HG02885 (cell line): ENCODE measurements around the gene NBAS.
"Not testable (repeated sequence)": the region's sequence is repeated elsewhere in the genome, so short reads cannot be mapped to it uniquely, and the experiment has no call there.

Experiments
- ATAC-seq: cut with Tn5 transposase; IDR thresholded peaks from one replicate; pipeline ENCODE4 v1.9.1; 2021; ENCODE audit warnings: mild to moderate bottlenecking; ENCODE audit not compliant: unreplicated experiment, poor library complexity

NBAS gene

DNA sequence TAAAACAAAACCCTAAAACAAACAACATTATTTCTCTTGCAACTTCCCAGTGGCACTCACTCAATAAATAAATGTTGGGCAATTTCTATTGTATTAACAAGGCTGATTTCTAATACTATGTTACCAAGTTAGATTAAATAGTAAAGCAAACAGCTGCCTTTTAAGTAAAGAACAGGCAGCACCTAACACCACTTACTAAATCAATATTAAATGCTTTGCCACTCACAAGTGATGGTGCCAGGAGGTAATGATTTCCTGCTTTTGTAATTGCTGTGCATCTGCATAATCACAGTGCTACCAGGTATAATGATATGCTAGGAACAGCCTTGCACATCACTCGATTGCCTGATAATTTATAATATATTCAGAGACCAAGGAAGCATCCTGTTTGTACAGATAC is 276.5 kb downstream of the NBAS start:
- no peak for ATAC-seq

DNA sequence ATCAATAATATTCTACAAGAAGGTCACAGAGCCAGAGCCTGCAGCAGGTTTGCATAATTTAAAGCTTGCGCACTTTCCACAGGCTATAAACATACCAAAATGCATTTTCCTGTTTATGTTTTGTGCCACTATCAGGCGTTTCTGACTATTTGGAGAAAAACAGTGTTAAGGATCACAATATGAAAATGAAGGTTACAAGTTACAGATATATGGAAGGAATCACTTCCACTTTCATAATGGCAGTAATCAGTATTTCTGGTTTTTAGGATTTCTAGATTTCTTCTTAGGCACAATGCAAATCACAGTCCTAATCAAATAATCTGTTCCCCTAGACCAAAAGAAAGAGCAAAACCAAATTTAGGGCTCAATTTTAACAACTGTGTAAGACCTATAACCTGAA is 279.5 kb downstream of the NBAS start:
- no peak for ATAC-seq

DNA sequence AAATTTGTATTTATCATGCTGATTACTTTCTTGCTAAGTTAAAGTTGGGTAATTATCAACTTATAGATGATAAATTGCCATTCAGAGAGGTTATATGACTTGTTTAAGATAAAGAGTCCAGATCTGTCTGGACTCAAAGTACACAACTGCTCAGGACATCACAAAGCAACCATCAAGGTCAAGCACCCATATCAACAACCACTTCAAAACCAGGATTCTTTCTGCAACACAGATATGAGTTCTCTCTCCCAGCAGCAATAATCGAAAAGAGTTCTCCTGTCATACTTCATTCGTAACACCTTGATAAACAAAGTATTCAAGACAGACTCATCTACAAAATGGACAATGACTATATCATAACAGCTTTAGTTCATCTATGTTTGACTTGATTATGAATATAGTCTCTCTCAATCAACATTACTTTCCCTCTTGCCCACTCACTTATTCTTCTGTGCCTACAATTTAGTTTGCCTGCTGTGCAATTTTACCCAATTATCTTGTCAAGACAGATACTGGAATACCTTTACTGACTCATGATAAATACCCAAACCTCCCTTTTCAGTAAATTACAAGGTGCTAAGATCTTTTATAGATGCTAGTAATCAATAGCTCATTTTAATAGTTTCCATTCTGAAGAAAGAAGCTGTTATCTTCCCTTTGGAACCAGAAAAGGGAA is 281.8 kb downstream of the NBAS start:
- ATAC-seq, result no peak

DNA sequence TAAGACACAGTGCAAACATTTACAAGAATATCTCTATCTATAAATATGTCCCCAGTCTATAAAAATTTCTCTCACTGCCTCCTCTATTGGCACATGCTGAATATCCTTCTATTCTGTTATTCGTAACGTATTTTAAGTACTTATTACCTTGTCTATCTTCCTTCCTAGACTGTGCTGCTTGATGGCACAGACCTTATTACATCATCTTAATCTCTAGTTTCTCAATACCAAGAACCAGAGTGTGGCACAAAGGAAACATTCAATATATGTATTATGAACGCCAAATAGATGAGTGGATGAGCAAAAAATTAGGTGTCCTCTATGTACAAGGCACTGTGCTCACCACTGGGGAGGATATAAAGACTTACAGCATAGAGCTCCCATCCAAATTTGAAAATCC is 282.8 kb downstream of the NBAS start:
- no peak for ATAC-seq

DNA sequence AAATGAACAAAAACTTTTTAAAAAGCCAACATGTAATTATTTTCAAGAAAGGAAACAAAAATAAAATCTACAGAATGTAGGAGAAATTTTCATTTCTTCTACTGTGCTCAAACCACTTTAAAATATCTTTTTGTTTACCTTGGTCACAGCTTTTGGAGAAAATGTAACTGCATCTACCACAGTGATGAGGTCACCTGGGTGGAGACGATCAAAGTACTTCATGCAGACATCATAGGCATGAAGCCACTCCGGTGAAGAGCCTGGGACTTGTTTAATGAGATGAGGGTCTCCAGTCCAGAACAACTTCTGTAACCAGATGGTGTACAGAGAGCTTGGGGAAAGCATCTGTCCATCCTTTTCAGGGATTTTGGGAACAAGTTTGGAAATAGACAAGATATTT is 285.8 kb downstream of the NBAS start:
- ATAC-seq, result no peak

DNA sequence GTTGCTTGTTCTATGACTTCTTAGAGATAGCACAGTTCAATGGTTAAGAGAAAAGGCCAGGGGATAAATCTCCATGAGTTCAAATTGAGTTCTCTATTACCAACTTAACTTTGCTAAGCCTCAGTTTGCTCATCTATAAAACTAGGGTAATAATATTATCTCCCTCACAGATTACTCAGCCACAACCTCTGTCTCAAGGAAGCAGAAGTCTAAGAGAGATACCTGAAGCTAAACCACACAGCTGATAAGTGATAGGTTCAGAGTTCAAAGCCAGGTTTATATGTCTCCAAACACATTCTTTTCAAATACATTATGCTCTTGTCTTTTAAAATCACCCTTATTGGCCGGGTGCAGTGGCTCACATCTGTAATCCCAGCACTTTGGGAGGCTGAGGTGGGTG is 287.7 kb downstream of the NBAS start:
- ATAC-seq, result no peak

DNA sequence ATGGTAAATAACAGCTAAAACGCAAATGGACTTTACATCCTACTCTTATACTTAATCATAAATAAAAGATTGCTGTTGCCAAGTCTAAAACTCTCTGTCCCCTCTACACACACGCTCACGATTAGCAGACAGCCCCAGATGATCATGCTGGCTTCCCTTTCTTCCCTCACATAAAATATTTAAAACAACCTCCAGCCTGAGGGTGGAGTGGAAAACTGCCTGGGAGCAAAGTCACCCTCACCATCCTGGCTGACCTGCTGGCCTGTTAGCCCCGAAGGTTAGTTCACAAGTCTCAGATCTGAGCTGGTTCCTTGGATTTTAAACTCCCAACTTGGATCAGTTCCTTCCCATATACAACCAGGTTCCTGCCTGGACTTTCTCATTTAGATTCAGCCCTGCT is 288.2 kb downstream of the NBAS start:
- no peak for ATAC-seq

DNA sequence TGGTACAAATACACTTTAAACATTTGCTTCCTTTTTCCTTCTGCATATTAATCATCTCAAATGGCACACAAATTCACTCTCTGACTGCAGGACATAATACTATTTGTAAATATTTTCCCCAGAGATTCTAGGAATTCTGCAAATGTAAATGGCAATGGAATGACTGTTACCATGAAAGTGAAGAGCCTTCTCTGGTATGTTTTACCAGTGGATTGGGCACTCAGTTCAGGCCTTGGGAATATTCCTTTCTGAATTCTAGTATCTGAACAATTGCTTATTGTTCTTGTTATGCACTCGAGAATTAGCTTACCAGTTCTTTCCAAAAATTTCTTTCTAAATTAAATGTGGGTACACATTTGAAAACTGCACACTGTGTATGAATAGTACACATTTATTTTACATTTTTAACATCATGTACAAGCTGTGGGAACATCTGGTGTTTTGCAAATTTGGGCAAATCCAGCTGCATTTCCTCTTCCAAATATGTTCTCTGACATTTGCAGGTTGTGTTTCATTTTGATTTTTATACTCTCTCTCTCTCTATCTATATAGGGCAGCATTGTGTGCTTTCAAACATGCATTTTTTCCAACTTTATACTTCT is 289.1 kb downstream of the NBAS start:
- no peak for ATAC-seq

DNA sequence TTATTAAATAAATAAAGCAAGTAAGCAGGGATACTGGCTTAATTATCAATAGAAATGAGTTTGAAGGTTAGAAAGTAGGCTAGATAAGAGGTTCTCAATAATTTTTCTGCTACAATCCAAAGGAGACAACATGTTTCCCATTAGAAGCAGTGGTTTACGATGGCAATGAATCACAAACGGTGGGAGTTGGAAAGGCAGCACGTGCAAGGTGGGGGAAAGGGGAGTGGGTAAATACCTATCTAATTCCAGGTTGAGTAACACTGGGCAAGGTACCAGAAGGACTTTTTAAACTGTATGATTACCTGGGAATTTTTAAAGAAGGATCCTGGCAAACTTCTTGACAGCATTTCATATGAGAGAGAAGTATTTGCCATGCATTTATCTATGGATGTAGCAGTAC is 289.9 kb downstream of the NBAS start:
- no peak for ATAC-seq

DNA sequence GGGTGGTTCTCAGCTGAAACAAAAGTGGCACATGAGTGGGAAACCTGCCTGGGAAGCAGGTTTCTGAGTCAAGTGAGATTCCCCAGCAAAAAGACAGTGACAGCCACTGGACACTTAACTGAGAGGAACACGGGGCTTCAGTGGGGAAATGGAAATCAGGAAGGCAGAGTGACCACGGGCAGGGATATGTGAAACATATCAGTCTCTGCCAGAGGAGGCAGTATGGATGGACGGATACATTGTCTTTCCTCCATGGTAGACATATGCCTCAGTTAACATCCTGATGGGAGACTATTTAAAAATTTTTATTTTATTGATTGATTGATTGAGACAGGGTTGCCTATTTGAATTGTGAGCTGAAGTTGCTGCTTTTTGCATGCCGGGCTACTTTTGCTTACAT is 292.1 kb downstream of the NBAS start:
- ATAC-seq, result no peak

DNA sequence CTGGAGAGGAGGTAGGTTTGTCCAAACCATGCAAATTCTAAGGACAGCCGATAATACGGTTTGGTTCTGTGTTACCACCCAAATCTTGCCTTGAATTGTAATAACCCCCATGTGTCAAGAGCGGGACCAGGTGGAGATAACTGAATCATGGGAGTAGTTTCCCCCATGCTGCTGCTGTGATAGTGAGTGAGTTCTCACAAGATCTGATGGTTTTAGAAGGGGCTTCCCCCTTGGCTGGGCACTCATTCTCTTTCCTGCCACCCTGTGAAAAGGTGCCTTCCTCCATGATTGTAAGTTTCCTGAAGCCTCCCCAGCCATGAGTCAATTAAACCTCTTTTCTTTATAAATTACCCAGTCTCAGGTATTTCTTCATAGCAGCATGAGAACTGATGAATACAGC is 295.2 kb downstream of the NBAS start:
- no peak for ATAC-seq

DNA sequence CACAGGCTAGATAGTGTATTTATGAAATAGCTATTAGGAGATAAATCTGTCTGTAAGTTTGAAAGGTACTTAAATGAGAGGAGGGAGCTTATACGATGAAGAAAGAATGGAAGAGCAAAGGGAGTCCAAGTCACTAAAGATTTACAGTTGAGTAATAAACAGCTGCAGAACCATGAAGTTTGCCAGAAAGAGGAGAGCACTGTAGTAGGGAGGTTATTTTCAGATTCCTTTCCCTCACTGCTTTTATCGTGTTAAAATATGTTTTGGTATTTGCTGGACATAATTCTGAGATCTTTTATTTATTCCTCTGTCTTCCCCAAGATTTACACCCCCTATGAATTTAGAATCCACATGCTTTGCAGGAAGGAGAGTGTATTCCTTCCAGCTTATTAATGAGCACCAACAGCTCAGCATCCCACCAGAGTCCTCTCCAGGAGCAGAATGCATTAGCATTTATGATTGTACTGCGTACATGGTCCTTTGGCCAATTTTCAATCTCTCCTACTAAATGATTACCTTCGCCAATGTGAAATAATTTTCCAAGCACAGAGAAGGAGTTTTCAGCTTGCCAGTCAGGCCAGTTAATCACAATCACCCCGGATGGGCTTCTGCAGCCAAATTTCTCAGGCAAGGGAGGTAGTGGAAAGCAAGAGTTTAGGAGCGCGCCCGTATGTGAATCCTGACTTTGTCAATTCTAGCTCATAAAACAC is 297.0 kb downstream of the NBAS start:
- no peak for ATAC-seq

DNA sequence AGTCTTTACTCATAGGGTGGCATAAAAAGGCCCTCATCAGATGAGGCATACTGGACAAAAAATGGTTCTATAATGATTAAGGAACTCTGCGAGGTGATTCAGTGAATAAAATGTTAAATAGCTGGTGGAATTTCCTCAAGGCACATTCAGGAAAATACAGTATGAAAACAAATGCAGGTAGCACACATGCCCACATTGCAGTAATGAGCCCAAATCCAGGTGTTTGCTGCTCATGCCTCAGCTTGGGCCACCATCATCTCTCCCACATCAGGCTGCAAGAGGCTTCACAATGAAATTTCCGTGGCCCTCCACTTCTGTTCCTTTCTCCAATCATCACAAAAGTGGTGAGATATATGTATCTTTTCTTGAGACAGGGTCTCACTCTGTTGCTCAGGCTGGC is 298.3 kb downstream of the NBAS start:
- ATAC-seq, result no peak

DNA sequence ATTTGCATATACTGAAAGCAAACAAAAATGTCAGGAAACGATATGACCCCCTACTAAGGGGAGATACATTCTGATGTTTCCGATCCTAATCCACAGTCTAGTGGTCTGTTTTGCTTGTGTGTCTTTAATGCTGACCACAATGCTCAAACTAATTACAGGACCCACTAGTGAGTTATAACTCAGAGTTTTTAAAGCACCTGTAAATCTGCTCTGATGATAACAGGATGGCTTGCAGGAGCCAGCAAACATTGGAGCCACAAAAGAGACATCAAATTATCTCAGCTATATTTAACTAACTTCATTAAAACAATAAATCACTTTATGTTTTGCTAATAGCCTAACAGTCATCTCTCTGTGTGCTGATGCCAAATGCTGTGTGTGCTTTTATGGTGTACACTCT is 300.3 kb downstream of the NBAS start:
- no peak for ATAC-seq

DNA sequence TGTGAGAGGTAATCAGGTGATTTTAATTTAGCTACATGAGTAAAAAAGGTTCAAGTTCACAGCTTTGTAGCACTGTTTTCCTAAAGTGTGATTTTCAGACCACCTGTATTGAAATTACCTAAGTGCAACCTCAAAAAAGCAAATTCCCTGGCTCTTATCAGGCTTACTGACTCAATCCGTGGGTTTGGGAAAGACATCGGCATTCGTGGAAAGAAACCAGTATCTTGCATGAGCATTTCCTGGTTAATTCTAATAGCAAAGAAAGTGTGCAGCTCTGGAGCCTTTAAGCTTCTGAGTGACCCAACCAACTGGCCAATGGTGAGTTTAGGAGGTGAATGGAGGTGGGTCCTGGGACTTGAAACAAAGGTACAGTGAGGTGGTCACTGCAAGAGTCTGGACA is 300.9 kb downstream of the NBAS start:
- no peak for ATAC-seq

DNA sequence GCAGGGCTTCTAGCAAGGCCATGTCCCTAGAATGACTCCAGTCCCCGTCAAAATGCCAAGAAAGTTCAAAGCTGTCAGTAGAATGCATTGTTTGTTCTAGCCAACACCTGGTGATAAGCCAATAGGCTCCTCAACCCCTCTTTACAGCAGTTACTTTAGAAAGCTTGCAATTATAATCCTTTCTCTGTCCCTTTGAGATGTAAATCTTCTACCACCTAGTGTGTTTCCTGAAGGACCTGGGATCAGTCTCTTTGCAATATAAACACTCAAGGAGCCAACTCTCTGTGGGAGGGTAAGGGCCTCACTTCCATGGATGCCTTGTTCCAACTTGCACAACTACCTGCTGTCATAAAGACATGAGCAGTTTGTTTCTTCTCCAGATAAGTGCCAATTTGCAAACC is 301.8 kb downstream of the NBAS start:
- no peak for ATAC-seq

DNA sequence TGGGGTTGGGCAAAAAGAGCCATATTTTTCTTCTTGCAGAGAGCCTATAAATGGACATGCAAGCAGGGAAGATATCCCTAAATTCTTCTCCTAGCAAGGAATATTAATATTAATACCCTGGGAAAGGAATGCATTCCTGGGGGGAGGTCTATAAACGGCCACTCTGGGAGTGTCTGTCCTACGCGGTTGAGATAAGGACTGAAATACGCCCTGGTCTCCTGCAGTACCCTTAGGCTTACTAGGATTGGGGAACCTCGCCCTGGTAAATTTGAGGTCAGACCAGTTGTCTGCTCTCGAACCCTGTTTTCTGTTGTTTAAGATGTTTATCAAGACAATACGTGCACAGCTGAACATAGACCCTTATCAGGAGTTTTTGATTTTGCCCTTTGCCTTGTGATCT is 302.7 kb downstream of the NBAS start:
- ATAC-seq, result not testable (repeated sequence)

DNA sequence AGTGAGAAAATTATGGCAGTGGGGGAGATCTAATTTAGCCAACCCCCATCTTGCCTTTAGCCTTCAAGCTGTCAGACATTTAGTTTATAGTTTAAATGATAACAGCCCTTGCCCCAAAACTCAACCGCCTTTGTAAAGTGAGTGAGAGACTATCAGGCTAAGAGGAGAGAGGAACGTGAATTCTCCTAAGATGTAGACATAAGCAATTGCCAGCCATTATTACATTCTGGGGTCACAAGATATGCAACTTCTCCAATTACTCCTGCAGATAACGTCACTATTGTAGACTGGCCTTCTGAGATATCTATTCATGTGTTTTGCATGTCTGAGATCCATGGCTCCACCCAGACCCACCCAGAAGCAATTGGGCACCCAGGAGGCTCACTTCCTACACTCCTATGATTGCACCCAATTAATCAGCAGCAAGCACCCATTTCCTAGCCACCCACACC is 307.3 kb downstream of the NBAS start:
- no peak for ATAC-seq

DNA sequence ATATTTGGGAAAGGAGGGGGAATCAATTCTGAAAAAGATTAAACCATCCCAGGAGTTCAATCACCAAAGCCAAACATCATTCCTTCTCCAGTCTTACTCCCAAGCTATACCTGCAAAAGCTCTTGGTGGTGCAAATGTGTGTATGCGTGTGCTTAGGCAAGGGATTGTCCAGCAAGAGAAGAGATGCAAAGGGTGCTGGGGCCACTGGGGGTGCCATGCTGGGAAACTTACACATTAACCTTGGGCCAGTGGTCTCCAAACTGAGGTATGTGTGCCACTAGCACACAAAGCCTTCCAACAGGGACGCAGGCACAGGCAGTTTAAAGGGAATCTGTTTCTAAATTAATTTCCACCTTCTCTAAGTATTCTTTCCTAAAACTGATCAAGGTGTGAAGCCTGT is 307.9 kb downstream of the NBAS start:
- no peak for ATAC-seq

DNA sequence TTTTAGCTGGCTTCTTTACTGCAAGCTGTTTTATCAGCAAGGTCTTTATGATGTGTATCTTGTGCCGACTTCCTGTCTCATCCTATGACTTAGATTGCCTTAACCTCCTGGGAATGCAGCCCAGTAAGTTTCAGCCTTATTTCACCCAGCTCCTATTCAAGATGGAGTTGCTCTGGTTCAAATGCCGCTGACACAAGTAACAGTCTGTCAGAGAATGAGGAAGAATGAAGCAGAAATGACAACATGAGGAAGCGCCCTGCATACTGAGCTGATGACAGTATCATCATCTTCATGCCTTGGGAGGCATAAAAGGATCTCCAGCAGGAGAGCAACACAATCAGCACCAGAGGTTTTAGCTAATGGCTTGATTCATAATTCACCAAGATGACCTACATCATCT is 309.4 kb downstream of the NBAS start:
- ATAC-seq, result no peak

DNA sequence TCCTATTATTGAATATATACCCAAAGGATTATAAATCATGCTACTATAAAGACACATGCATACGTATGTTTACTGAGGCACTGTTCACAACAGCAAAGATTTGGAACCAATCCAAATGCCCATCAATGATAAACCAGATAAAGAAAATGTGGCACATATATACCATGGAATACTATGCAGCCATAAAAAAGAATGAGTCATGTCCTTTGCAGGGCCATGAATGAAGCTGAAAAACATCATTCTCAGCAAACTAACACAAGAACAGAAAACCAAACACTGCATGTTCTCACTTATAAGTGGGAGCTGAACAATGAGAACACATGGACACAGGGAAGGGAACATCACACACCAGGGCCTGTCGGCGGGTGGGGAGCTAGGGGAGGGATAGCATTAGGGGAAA is 310.2 kb downstream of the NBAS start:
- not testable (repeated sequence) for ATAC-seq

DNA sequence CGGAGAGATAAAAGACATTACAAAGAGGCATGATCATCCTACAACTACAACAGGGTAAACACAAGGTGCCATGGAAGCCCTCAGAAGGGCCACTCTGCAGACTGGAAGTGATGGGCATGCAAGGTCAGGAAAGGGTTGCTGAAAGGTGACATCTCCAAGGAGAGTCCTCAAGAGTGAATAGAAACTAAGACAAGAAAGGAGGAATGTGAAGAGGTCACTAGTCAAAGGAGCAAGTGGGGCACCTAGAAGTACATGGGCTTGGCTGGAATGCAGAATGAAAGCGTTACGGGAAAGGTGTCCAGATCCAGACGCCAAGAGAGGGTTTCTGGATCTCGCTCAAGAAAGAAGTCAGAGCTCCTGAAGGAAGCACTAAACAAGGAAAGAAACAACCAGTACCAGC is 314.3 kb downstream of the NBAS start:
- no peak for ATAC-seq
